HEK293 (cell line): ENCODE results near the gene NKX2-8.

ENCODE experiments used
- CTCF ChIA-PET: fragments of 350-600 bp; formaldehyde crosslinking; extraction: SDS; loops from one replicate; lab custom pipeline; 2021; ENCODE audit warnings: antibody characterized with exemption; lab: Yijun Ruan, JAX
- POLR2A ChIA-PET: fragments of 300-600 bp; formaldehyde crosslinking; extraction: SDS; loops from one replicate; lab custom pipeline; 2020; ENCODE audit warnings: antibody characterized with exemption, inconsistent platforms; lab: Yijun Ruan, JAX
- H3K27ac ChIP-seq: fragments of 200-500 bp; sonication (Bioruptor generic); 2 replicates; pipeline ENCODE4 v1.5.1; 2014; ENCODE audit warnings: low read depth, low read length, control low read depth, inconsistent platforms; ENCODE audit errors: extremely low read depth
- H3K36me3 ChIP-seq, 2 experiments: fragments of 200-500 bp in 1 of 2; sonication (Bioruptor generic) in 1 of 2; 1 replicate in 1 of 2; 2 replicates in 1 of 2; pipeline ENCODE4 v1.5.1; 2014 to 2017; ENCODE audit warnings: inconsistent platforms in 2 of 2, low read length in 2 of 2; ENCODE audit not compliant: control insufficient read depth in 2 of 2, insufficient read depth in 1 of 2
- H3K4me1 ChIP-seq: fragments of 200-500 bp; sonication (Bioruptor generic); 2 replicates; pipeline ENCODE4 v1.5.1; 2014; ENCODE audit warnings: mild to moderate bottlenecking, low read length, inconsistent platforms; ENCODE audit not compliant: control insufficient read depth, insufficient read depth
- H3K4me3 ChIP-seq: 2 replicates; pipeline ENCODE4 v1.5.1; 2011; ENCODE audit warnings: low read depth, mild to moderate bottlenecking, control low read depth, low read length, moderate library complexity
- H3K9me3 ChIP-seq: fragments of 200-500 bp; sonication (Bioruptor generic); 2 replicates; pipeline ENCODE4 v1.5.1; 2014; ENCODE audit warnings: low read depth, low read length, inconsistent platforms; ENCODE audit not compliant: control insufficient read depth, insufficient read depth
- BCL11A ChIP-seq: fragments of 450-650 bp; formaldehyde crosslinking; IDR thresholded peaks from 2 replicates; pipeline ENCODE4 v1.5.1; 2016; ENCODE audit warnings: low read depth, missing biosample characterization, missing genetic modification characterization
- EGR2 ChIP-seq: fragments of 450-650 bp; formaldehyde crosslinking; IDR thresholded peaks from 2 replicates; pipeline ENCODE4 v1.5.1; 2016; ENCODE audit warnings: low read depth, missing biosample characterization, missing genetic modification characterization
- GFI1B ChIP-seq: fragments of 450-650 bp; formaldehyde crosslinking; IDR thresholded peaks from 2 replicates; pipeline ENCODE4 v1.5.1; 2016; ENCODE audit warnings: missing biosample characterization, missing genetic modification characterization
- SALL2 ChIP-seq: fragments of 450-650 bp; formaldehyde crosslinking; IDR thresholded peaks from 2 replicates; pipeline ENCODE4 v1.5.0; 2017; ENCODE audit warnings: missing biosample characterization, mild to moderate bottlenecking, missing genetic modification characterization, borderline replicate concordance
- ZBTB7A ChIP-seq: fragments of 450-650 bp; formaldehyde crosslinking; IDR thresholded peaks from 2 replicates; pipeline ENCODE4 v1.5.1; 2016; ENCODE audit warnings: low read depth, missing biosample characterization, missing genetic modification characterization
- ZFP3 ChIP-seq: fragments of 450-650 bp; formaldehyde crosslinking; IDR thresholded peaks from 2 replicates; pipeline ENCODE4 v1.5.1; 2016; ENCODE audit warnings: low read depth, missing biosample characterization, missing genetic modification characterization
- ZFP37 ChIP-seq: fragments of 450-650 bp; formaldehyde crosslinking; IDR thresholded peaks from 2 replicates; pipeline ENCODE4 v1.5.1; 2016; ENCODE audit warnings: missing biosample characterization, missing genetic modification characterization
- ZNF24 ChIP-seq: fragments of 450-650 bp; formaldehyde crosslinking; IDR thresholded peaks from 2 replicates; pipeline ENCODE4 v1.5.1; 2016; ENCODE audit warnings: missing biosample characterization, missing genetic modification characterization
- ZNF266 ChIP-seq: fragments of 450-650 bp; formaldehyde crosslinking; IDR thresholded peaks from 2 replicates; pipeline ENCODE4 v1.5.1; 2016; ENCODE audit warnings: missing biosample characterization, missing genetic modification characterization, low read depth
- ZNF362 ChIP-seq: fragments of 450-650 bp; formaldehyde crosslinking; IDR thresholded peaks from 2 replicates; pipeline ENCODE4 v1.5.1; 2016; ENCODE audit warnings: missing biosample characterization, missing genetic modification characterization
- ZNF501 ChIP-seq: fragments of 450-650 bp; formaldehyde crosslinking; IDR thresholded peaks from 2 replicates; pipeline ENCODE4 v1.5.1; 2016; ENCODE audit warnings: missing biosample characterization, missing genetic modification characterization
- ZNF549 ChIP-seq: fragments of 450-650 bp; IDR thresholded peaks from 2 replicates; pipeline ENCODE4 v1.5.1; 2018; ENCODE audit warnings: missing biosample characterization, missing genetic modification characterization, mild to moderate bottlenecking, inconsistent platforms, moderate library complexity
- ZNF585B ChIP-seq: fragments of 450-650 bp; formaldehyde crosslinking; IDR thresholded peaks from 2 replicates; pipeline ENCODE4 v1.5.1; 2016; ENCODE audit warnings: missing biosample characterization, missing genetic modification characterization
- ZNF621 ChIP-seq: fragments of 450-650 bp; formaldehyde crosslinking; IDR thresholded peaks from 2 replicates; pipeline ENCODE4 v1.5.1; 2017; ENCODE audit warnings: missing biosample characterization, missing genetic modification characterization
- ZNF747 ChIP-seq: fragments of 450-650 bp; formaldehyde crosslinking; IDR thresholded peaks from 2 replicates; pipeline ENCODE4 v1.5.1; 2016; ENCODE audit warnings: missing biosample characterization, missing genetic modification characterization
- ZNF768 ChIP-seq: fragments of 450-650 bp; formaldehyde crosslinking; IDR thresholded peaks from 2 replicates; pipeline ENCODE4 v1.5.1; 2018; ENCODE audit warnings: missing biosample characterization, mild to moderate bottlenecking, missing genetic modification characterization
- TF ChIP-seq, protein P1 (sequence below): fragments of 450-650 bp; formaldehyde crosslinking; IDR thresholded peaks from 2 replicates; pipeline ENCODE4 v1.5.1; 2016; ENCODE audit warnings: missing biosample characterization, missing genetic modification characterization
- TF ChIP-seq, protein P2 (sequence below): fragments of 450-650 bp; formaldehyde crosslinking; IDR thresholded peaks from 2 replicates; pipeline ENCODE4 v1.5.1; 2016; ENCODE audit warnings: missing biosample characterization, missing genetic modification characterization
- TF ChIP-seq, protein P3 (sequence below): fragments of 450-650 bp; formaldehyde crosslinking; IDR thresholded peaks from 2 replicates; pipeline ENCODE4 v1.5.1; 2016; ENCODE audit warnings: missing biosample characterization, missing genetic modification characterization
- TF ChIP-seq, protein P4 (sequence below): fragments of 450-650 bp; formaldehyde crosslinking; IDR thresholded peaks from 2 replicates; pipeline ENCODE4 v1.5.1; 2017; ENCODE audit warnings: missing biosample characterization, missing genetic modification characterization

The NKX2-8 gene

DNA sequence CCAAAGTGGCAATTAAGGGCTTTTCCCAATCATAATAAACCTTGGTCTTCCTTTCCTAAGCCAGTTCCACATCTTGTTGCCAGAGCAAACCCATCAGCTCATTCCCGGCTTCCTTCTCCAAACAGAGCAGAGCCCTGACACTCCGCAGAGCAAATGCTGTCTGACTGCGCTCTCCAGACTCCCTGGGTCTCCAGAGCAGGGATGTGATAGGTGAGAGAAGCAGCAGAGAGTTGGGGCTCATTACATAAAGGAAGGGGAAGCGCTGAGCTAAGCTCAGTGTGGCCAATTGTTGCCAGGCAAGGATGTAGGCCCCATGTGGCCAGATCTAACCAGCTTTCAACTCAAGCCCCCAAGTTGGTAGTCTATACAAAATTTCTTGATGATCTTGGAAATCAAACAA lies 43.0 kb upstream of the NKX2-8 start:
- CTCF ChIA-PET: interaction anchor here (0.5 to 0.6 kb wide), 2 partner anchors 20 to 524 kb away, joined by 3 read pairs; no protein-coding TSS in a partner anchor
- no peak overlapping the region for H3K27ac ChIP-seq
- TF ChIP-seq ZNF362: no peak
- TF ChIP-seq, protein P1, sequence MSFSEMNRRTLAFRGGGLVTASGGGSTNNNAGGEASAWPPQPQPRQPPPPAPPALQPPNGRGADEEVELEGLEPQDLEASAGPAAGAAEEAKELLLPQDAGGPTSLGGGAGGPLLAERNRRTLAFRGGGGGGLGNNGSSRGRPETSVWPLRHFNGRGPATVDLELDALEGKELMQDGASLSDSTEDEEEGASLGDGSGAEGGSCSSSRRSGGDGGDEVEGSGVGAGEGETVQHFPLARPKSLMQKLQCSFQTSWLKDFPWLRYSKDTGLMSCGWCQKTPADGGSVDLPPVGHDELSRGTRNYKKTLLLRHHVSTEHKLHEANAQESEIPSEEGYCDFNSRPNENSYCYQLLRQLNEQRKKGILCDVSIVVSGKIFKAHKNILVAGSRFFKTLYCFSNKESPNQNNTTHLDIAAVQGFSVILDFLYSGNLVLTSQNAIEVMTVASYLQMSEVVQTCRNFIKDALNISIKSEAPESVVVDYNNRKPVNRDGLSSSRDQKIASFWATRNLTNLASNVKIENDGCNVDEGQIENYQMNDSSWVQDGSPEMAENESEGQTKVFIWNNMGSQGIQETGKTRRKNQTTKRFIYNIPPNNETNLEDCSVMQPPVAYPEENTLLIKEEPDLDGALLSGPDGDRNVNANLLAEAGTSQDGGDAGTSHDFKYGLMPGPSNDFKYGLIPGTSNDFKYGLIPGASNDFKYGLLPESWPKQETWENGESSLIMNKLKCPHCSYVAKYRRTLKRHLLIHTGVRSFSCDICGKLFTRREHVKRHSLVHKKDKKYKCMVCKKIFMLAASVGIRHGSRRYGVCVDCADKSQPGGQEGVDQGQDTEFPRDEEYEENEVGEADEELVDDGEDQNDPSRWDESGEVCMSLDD (tag by site-specific recombination): no peak
- no peak for TF ChIP-seq ZNF501 (tag by site-specific recombination)
- TF ChIP-seq ZNF621 (tag by site-specific recombination): no peak
- no peak for TF ChIP-seq ZNF747 (tag by site-specific recombination)
- TF ChIP-seq ZFP3: no peak
- TF ChIP-seq, protein P2, sequence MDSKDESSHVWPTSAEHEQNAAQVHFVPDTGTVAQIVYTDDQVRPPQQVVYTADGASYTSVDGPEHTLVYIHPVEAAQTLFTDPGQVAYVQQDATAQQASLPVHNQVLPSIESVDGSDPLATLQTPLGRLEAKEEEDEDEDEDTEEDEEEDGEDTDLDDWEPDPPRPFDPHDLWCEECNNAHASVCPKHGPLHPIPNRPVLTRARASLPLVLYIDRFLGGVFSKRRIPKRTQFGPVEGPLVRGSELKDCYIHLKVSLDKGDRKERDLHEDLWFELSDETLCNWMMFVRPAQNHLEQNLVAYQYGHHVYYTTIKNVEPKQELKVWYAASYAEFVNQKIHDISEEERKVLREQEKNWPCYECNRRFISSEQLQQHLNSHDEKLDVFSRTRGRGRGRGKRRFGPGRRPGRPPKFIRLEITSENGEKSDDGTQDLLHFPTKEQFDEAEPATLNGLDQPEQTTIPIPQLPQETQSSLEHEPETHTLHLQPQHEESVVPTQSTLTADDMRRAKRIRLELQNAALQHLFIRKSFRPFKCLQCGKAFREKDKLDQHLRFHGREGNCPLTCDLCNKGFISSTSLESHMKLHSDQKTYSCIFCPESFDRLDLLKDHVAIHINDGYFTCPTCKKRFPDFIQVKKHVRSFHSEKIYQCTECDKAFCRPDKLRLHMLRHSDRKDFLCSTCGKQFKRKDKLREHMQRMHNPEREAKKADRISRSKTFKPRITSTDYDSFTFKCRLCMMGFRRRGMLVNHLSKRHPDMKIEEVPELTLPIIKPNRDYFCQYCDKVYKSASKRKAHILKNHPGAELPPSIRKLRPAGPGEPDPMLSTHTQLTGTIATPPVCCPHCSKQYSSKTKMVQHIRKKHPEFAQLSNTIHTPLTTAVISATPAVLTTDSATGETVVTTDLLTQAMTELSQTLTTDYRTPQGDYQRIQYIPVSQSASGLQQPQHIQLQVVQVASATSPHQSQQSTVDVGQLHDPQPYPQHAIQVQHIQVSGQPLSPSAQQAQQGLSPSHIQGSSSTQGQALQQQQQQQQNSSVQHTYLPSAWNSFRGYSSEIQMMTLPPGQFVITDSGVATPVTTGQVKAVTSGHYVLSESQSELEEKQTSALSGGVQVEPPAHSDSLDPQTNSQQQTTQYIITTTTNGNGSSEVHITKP (tag by site-specific recombination): no peak
- no peak for TF ChIP-seq ZNF768 (tag by site-specific recombination)
- no peak for TF ChIP-seq ZFP37 (tag by site-specific recombination)
- TF ChIP-seq, protein P3, sequence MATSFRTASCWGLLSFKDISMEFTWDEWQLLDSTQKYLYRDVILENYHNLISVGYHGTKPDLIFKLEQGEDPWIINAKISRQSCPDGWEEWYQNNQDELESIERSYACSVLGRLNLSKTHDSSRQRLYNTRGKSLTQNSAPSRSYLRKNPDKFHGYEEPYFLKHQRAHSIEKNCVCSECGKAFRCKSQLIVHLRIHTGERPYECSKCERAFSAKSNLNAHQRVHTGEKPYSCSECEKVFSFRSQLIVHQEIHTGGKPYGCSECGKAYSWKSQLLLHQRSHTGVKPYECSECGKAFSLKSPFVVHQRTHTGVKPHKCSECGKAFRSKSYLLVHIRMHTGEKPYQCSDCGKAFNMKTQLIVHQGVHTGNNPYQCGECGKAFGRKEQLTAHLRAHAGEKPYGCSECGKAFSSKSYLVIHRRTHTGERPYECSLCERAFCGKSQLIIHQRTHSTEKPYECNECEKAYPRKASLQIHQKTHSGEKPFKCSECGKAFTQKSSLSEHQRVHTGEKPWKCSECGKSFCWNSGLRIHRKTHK (tag by site-specific recombination): no peak
- no peak for TF ChIP-seq GFI1B (tag by site-specific recombination)
- no peak for TF ChIP-seq ZNF549 (tag by site-specific recombination)
- no peak for TF ChIP-seq SALL2 (tag by site-specific recombination)
- TF ChIP-seq ZNF266 (tag by site-specific recombination): no peak
- TF ChIP-seq, protein P4, sequence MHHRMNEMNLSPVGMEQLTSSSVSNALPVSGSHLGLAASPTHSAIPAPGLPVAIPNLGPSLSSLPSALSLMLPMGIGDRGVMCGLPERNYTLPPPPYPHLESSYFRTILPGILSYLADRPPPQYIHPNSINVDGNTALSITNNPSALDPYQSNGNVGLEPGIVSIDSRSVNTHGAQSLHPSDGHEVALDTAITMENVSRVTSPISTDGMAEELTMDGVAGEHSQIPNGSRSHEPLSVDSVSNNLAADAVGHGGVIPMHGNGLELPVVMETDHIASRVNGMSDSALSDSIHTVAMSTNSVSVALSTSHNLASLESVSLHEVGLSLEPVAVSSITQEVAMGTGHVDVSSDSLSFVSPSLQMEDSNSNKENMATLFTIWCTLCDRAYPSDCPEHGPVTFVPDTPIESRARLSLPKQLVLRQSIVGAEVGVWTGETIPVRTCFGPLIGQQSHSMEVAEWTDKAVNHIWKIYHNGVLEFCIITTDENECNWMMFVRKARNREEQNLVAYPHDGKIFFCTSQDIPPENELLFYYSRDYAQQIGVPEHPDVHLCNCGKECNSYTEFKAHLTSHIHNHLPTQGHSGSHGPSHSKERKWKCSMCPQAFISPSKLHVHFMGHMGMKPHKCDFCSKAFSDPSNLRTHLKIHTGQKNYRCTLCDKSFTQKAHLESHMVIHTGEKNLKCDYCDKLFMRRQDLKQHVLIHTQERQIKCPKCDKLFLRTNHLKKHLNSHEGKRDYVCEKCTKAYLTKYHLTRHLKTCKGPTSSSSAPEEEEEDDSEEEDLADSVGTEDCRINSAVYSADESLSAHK (tag by site-specific recombination): no peak
- TF ChIP-seq EGR2 (tag by site-specific recombination): no peak
- no peak for TF ChIP-seq ZNF24 (tag by site-specific recombination)
- TF ChIP-seq ZNF585B (tag by site-specific recombination): no peak
- TF ChIP-seq ZBTB7A: no peak
- TF ChIP-seq BCL11A (tag by site-specific recombination): no peak

More for the DNA sequence above, 43.0 kb upstream of the NKX2-8 start:
- Histone ChIP-seq H3K4me1 (no peaks in the 10 kb centered on the region), H3K4me3 (no peak overlapping the region), H3K36me3 (no peaks in the 10 kb centered on the region), H3K9me3 (peaks cover 2% of the 10 kb centered on the region; the same call in 1 of the 2 replicates)
- POLR2A ChIA-PET: no interaction called here
